HT-29 (cell line): ENCODE data around the gene TMEM33. TPM values are rescaled to one million over a fixed set of nuclear protein-coding genes. Genes with fewer than 3 reads are reported as not detected.

Experiments used
- DNase-seq: peaks from one replicate; pipeline ENCODE4 v3.0.0-alpha.2; 2015; ENCODE audit warnings: low spot score
- small RNA-seq: library from RNA; depleted of rRNA; stranded (forward); fragments of <200 nt; gene quantifications from one replicate; pipeline ENCODE3, GENCODE V24; 2014
- total RNA-seq: library from RNA; depleted of rRNA; stranded (reverse); fragments of >200 nt; shearing (Covaris generic); gene quantifications from 2 replicates; pipeline ENCODE4 v1.2.3, GENCODE V29; 2014; rRNA removed

TMEM33 gene
- total RNA-seq, 1 experiment from 2014 or later: 119 TPM

GRCh38 chr4:41994461-41994985 lies 59.3 kb downstream of the TMEM33 start:
- DNase-seq: no peak

DNA sequence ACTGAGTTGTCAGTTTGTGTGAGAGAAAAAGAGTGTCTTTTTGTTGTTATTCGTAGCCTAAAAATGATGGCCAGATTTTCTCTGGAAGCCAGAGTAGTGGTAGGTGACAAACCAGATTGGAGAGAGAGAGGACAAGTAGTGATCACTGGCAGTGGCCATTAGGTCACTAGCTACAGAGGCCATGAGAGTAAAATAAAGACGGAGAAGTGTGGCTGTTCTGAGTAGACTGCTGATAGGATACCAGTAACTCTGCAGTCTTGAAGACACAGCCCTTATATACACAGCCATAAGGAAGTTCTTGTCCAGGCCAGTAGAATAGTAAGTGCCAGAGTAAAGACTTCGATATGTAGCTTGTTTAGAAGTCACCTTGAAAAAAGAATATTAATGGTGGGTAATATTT lies 62.8 kb downstream of the TMEM33 start:
- no peak for DNase-seq

DNA sequence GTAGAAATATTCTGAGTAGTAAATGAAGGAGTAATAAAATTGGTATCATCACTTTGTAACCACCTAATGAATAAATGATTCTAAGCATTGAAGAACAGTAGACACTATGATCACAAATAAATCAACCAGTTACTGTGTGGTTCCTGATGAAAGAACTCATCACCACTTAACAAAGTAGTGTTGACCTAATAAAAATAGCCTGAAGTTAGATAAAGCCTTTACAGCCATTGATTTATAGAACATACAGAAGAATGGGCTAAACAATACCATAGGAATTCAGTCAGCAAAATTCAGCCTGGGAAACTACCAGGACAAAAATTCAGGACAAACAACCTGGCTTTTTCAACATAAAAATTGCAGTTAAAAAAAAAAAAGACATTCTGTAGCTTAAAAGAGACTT lies 64.1 kb downstream of the TMEM33 start:
- DNase-seq: no peak

GRCh38 chr4:42008011-42008786 lies 73.0 kb downstream of the TMEM33 start:
- no peak for DNase-seq

Small RNAs within 50 kb of the gene (small RNA-seq; reads per million reads assigned to genes)
- not detected for gene AC108210.2

Other genes with a start within 250 kb of the TMEM33 start
- gene PHOX2B, start 186.7 kb upstream of the TMEM33 start, total RNA-seq: not detected in 2 replicates
- 0.03 and 0.13 TPM in 2 replicates for gene DCAF4L1, start 46.3 kb downstream of the TMEM33 start, total RNA-seq
- gene SLC30A9, start 55.1 kb downstream of the TMEM33 start, total RNA-seq: 59.1 and 65.1 TPM in 2 replicates
- gene BEND4, start 217.2 kb downstream of the TMEM33 start, total RNA-seq: not detected in 2 replicates